H9 (cell line): ENCODE measurements around the gene IFT122. TPM values are rescaled to one million over a fixed set of nuclear protein-coding genes. Genes with fewer than 3 reads are reported as not detected.

ENCODE experiments used
- DNase-seq: peaks from one replicate; pipeline ENCODE4 v3.0.0-alpha.2; 2017
- H2AFZ ChIP-seq: one replicate; pipeline ENCODE4 v1.6.1; 2013; ENCODE audit warnings: mild to moderate bottlenecking, low read length, control low read depth, moderate library complexity
- H2AK5ac ChIP-seq: 2 replicates; pipeline ENCODE4 v1.6.1; 2013; ENCODE audit warnings: low read length, control low read depth, mixed read lengths; ENCODE audit not compliant: insufficient read length
- H2BK120ac ChIP-seq: one replicate; pipeline ENCODE4 v1.6.1; 2013; ENCODE audit warnings: low read depth, mild to moderate bottlenecking, low read length, control low read depth, inconsistent platforms; ENCODE audit not compliant: poor library complexity, severe bottlenecking
- H2BK12ac ChIP-seq: 2 replicates; pipeline ENCODE4 v1.6.1; 2013; ENCODE audit warnings: low read length, control low read depth, mixed read lengths, low read depth; ENCODE audit not compliant: insufficient read length
- H2BK15ac ChIP-seq: 2 replicates; pipeline ENCODE4 v1.6.1; 2013; ENCODE audit warnings: low read depth, low read length, control low read depth
- H2BK20ac ChIP-seq: one replicate; pipeline ENCODE4 v1.6.1; 2013; ENCODE audit warnings: low read depth, mild to moderate bottlenecking, low read length, control low read depth, inconsistent platforms; ENCODE audit not compliant: poor library complexity, severe bottlenecking
- H2BK5ac ChIP-seq: 2 replicates; pipeline ENCODE4 v1.6.1; 2013; ENCODE audit warnings: low read length, control low read depth, mixed read lengths; ENCODE audit not compliant: insufficient read length
- H3K14ac ChIP-seq: 2 replicates; pipeline ENCODE4 v1.6.1; 2013; ENCODE audit warnings: low read length, control low read depth; ENCODE audit not compliant: insufficient read depth
- H3K18ac ChIP-seq: 2 replicates; pipeline ENCODE4 v1.6.1; 2013; ENCODE audit warnings: low read depth, mild to moderate bottlenecking, mixed read lengths, low read length, control low read depth; ENCODE audit not compliant: insufficient read length
- H3K23ac ChIP-seq: 2 replicates; pipeline ENCODE4 v1.6.1; 2013; ENCODE audit warnings: low read length, control low read depth, mixed read lengths, low read depth; ENCODE audit not compliant: insufficient read length
- H3K23me2 ChIP-seq: 2 replicates; pipeline ENCODE4 v1.6.1; 2013; ENCODE audit warnings: low read depth, mild to moderate bottlenecking, mixed read lengths, low read length, control low read depth; ENCODE audit not compliant: insufficient read length, poor library complexity, severe bottlenecking
- H3K27ac ChIP-seq: 2 replicates; pipeline ENCODE4 v1.5.1; 2013; ENCODE audit warnings: low read length, control low read depth, mixed read lengths, low read depth; ENCODE audit not compliant: insufficient read length
- H3K27me3 ChIP-seq: 2 replicates; pipeline ENCODE4 v1.6.1; 2013; ENCODE audit warnings: low read length, control low read depth, inconsistent platforms; ENCODE audit not compliant: insufficient read depth
- H3K4ac ChIP-seq: 2 replicates; pipeline ENCODE4 v1.6.1; 2013; ENCODE audit warnings: low read depth, mild to moderate bottlenecking, control low read depth, inconsistent platforms, low read length, moderate library complexity
- H3K4me1 ChIP-seq: 2 replicates; pipeline ENCODE4 v1.6.1; 2013; ENCODE audit warnings: low read length, control low read depth, inconsistent platforms; ENCODE audit not compliant: insufficient read depth
- H3K4me2 ChIP-seq: 2 replicates; pipeline ENCODE4 v1.6.1; 2013; ENCODE audit warnings: low read length, control low read depth, mixed read lengths; ENCODE audit not compliant: insufficient read length, insufficient read depth
- H3K56ac ChIP-seq: 2 replicates; pipeline ENCODE4 v1.6.1; 2013; ENCODE audit warnings: low read depth, mild to moderate bottlenecking, mixed read lengths, low read length, control low read depth; ENCODE audit not compliant: insufficient read length
- H3K79me1 ChIP-seq: 2 replicates; pipeline ENCODE4 v1.6.1; 2013; ENCODE audit warnings: low read depth, mild to moderate bottlenecking, moderate library complexity, low read length, control low read depth, inconsistent platforms; ENCODE audit not compliant: insufficient read depth, poor library complexity, severe bottlenecking
- H3K79me2 ChIP-seq: 2 replicates; pipeline ENCODE4 v1.6.1; 2013; ENCODE audit warnings: low read length, control low read depth, inconsistent platforms; ENCODE audit not compliant: insufficient read depth
- H3K9ac ChIP-seq: 2 replicates; pipeline ENCODE4 v1.6.1; 2013; ENCODE audit warnings: low read length, control low read depth, mixed read lengths; ENCODE audit not compliant: insufficient read length; ENCODE audit errors: extremely low read depth
- H3K9me3 ChIP-seq: one replicate; pipeline ENCODE4 v1.6.1; 2013; ENCODE audit warnings: low read depth, low read length, inconsistent platforms; ENCODE audit not compliant: control insufficient read depth
- H3T11ph ChIP-seq: one replicate; pipeline ENCODE4 v1.6.1; 2013; ENCODE audit warnings: mild to moderate bottlenecking, low read length, control low read depth, inconsistent platforms
- H4K20me1 ChIP-seq: one replicate; pipeline ENCODE4 v1.6.1; 2013; ENCODE audit not compliant: control insufficient read depth, insufficient read length, insufficient read depth
- H4K5ac ChIP-seq: 2 replicates; pipeline ENCODE4 v1.6.1; 2013; ENCODE audit warnings: low read depth, mild to moderate bottlenecking, mixed read lengths, low read length, control low read depth; ENCODE audit not compliant: insufficient read length
- H4K8ac ChIP-seq: replicated peaks from 2 replicates; pipeline ENCODE4 v1.6.1; 2013; ENCODE audit warnings: low read length, control low read depth, mixed read lengths, low read depth; ENCODE audit not compliant: insufficient read length
- H4K91ac ChIP-seq: 2 replicates; pipeline ENCODE4 v1.6.1; 2013; ENCODE audit warnings: low read depth, mild to moderate bottlenecking, moderate library complexity, mixed read lengths, low read length, control low read depth; ENCODE audit not compliant: insufficient read length
- H3K27ac Mint-ChIP-seq, 3 experiments: 2 replicates in 2 of 3; 3 replicates in 1 of 3; pipeline ENCODE4 v1.8.0; 2020 to 2021; ENCODE audit warnings: mixed read lengths in 3 of 3, mild to moderate bottlenecking in 1 of 3, moderate library complexity in 1 of 3
- H3K27me3 Mint-ChIP-seq: 2 replicates; pipeline ENCODE4 v1.8.0; 2021; ENCODE audit warnings: low read depth, mild to moderate bottlenecking, moderate library complexity, mixed read lengths
- H3K36me3 Mint-ChIP-seq, 3 experiments: 2 replicates in 2 of 3; 3 replicates in 1 of 3; pipeline ENCODE4 v1.8.0; 2020 to 2021; ENCODE audit warnings: low read depth in 3 of 3, mixed read lengths in 3 of 3; ENCODE audit not compliant: insufficient read depth in 1 of 3
- H3K4me1 Mint-ChIP-seq, 2 experiments: 2 replicates each; pipeline ENCODE4 v1.8.0; 2020; ENCODE audit warnings: mixed read lengths in 2 of 2
- H3K4me3 Mint-ChIP-seq, 2 experiments: 2 replicates in 1 of 2; 3 replicates in 1 of 2; pipeline ENCODE4 v1.8.0; 2020 to 2021; ENCODE audit warnings: mild to moderate bottlenecking in 2 of 2, mixed read lengths in 2 of 2, moderate library complexity in 1 of 2
- H3K9me3 Mint-ChIP-seq, 2 experiments: 2 replicates in 1 of 2; 3 replicates in 1 of 2; pipeline ENCODE4 v1.8.0; 2020; ENCODE audit warnings: mild to moderate bottlenecking in 2 of 2, mixed read lengths in 2 of 2, moderate library complexity in 1 of 2
- CTCF ChIP-seq: fragments of 200-600 bp; sonication (generic); conservative IDR thresholded peaks from 3 replicates; pipeline ENCODE4 v1.8.0; 2021; ENCODE audit warnings: antibody characterized with exemption, mild to moderate bottlenecking
- WGBS: extraction: QIAGEN DNeasy Blood & Tissue Kit; methylation state at CpG from one replicate; pipeline ENCODE4 v1.1.7; 2013; ENCODE audit warnings: missing lambda C conversion rate, low lambda C conversion rate, mixed read lengths; ENCODE audit not compliant: insufficient read length; ENCODE audit errors: extremely low coverage; 5-methylcytosine and 5-hydroxymethylcytosine counted together
- total RNA-seq: library from RNA; stranded (reverse); gene quantifications from 2 replicates; pipeline ENCODE4 v1.2.1, GENCODE V29; 2021

IFT122 gene
- total RNA-seq, 1 experiment from 2014 or later: 19.3 TPM

- Mint-ChIP-seq H3K4me3 (no peak overlapping the region), H3K36me3 (peaks cover 2 to 10% (median 10%) of the 10 kb centered on the region in 3 experiments; a peak in 5 of 7 replicates), H3K27me3 (no peaks in the 10 kb centered on the region), H3K4me1 (no peaks in the 10 kb centered on the region), H3K27ac (no peak overlapping the region), H3K9me3 (no peaks in the 10 kb centered on the region)
- Histone ChIP-seq H2BK20ac (no peak overlapping the region), H2BK12ac (no peak overlapping the region), H3K23me2 (no peaks in the 10 kb centered on the region), H3K79me1 (no peaks in the 10 kb centered on the region), H3K4me1 (no peaks in the 10 kb centered on the region), H4K8ac (no peak overlapping the region), H2BK15ac (no peak overlapping the region), H3K56ac (no peak overlapping the region), H3K27me3 (no peaks in the 10 kb centered on the region), H3K27ac (no peak overlapping the region), H4K5ac (no peak overlapping the region), H3K14ac (no peak overlapping the region), H3K79me2 (no peaks in the 10 kb centered on the region), H3T11ph (no peak overlapping the region), H2AFZ (no peak overlapping the region), H3K23ac (no peak overlapping the region), H2BK5ac (no peak overlapping the region), H3K9me3 (no peaks in the 10 kb centered on the region), H3K4me2 (no peak overlapping the region), H4K20me1 (no peaks in the 10 kb centered on the region), H3K18ac (no peak overlapping the region), H3K4ac (no peak overlapping the region), H2AK5ac (no peak overlapping the region), H4K91ac (no peak overlapping the region), H2BK120ac (no peak overlapping the region), H3K9ac (no peak overlapping the region)
- DNase-seq: no peak
- TF ChIP-seq CTCF: no peak
- no CpG with 5 or more reads among the region's 2 CpGs for WGBS
Observed at GRCh38 chr3:129469026-129469425, 29.0 kb downstream of the IFT122 start.
